ENCODE measurements around the gene STARD10.

GRCh38 chr11:72781313-72782080, 12.3 kb downstream of the STARD10 start:
- TF ChIP-seq POLR2A (IDR thresholded peaks at IDR 0.05) = peak in 1 of 3 donors; percentile 60
- TF ChIP-seq CTCF (IDR thresholded peaks at IDR 0.05) = no peak
